Smooth muscle cell (in vitro differentiated cells): ENCODE data around the gene CYP1A2. TPM values are rescaled to one million over a fixed set of nuclear protein-coding genes. Genes with fewer than 3 reads are reported as not detected.

Experiments used
- DNase-seq: peaks from one replicate; lab custom pipeline; 2025; ENCODE audit not compliant: unreplicated experiment; lab: John Stamatoyannopoulos, UW
- H2AFZ ChIP-seq: fragments of 200-600 bp; sonication (generic); 2 replicates; pipeline ENCODE4 v1.6.0; 2016; ENCODE audit warnings: antibody characterized with exemption, low read depth, mild to moderate bottlenecking
- H3F3A ChIP-seq: fragments of 200-600 bp; sonication (generic); 2 replicates; pipeline ENCODE4 v1.6.0; 2017; ENCODE audit warnings: antibody characterized with exemption, low read depth
- H3K27ac ChIP-seq: fragments of 200-600 bp; sonication (generic); 2 replicates; pipeline ENCODE4 v1.5.1; 2016; ENCODE audit warnings: low read depth, mild to moderate bottlenecking
- H3K27me3 ChIP-seq: fragments of 200-600 bp; sonication (generic); 2 replicates; pipeline ENCODE4 v1.6.1; 2016; ENCODE audit warnings: low read depth, mild to moderate bottlenecking
- H3K36me3 ChIP-seq: fragments of 200-600 bp; sonication (generic); 2 replicates; pipeline ENCODE4 v1.5.1; 2016; ENCODE audit warnings: low read depth
- H3K4me1 ChIP-seq: fragments of 200-600 bp; sonication (generic); 2 replicates; pipeline ENCODE4 v1.5.1; 2016; ENCODE audit warnings: low read depth
- H3K4me2 ChIP-seq: fragments of 200-600 bp; sonication (generic); 2 replicates; pipeline ENCODE4 v1.6.0; 2016; ENCODE audit warnings: mild to moderate bottlenecking
- H3K4me3 ChIP-seq: fragments of 200-600 bp; sonication (generic); 2 replicates; pipeline ENCODE4 v1.5.1; 2016; ENCODE audit warnings: mild to moderate bottlenecking
- H3K79me2 ChIP-seq: fragments of 200-600 bp; sonication (generic); 2 replicates; pipeline ENCODE4 v1.6.0; 2016; ENCODE audit warnings: low read depth, mild to moderate bottlenecking
- H3K9ac ChIP-seq: fragments of 200-600 bp; sonication (generic); 2 replicates; pipeline ENCODE4 v1.6.0; 2016; ENCODE audit warnings: low read depth
- H3K9me3 ChIP-seq: fragments of 200-600 bp; sonication (generic); replicated peaks from 2 replicates; pipeline ENCODE4 v1.5.1; 2016; ENCODE audit warnings: low read depth
- H4K20me1 ChIP-seq: fragments of 200-600 bp; sonication (generic); 2 replicates; pipeline ENCODE4 v1.6.0; 2016; ENCODE audit warnings: low read depth
- CTCF ChIP-seq: fragments of 200-600 bp; sonication (generic); IDR thresholded peaks from 2 replicates; pipeline ENCODE4 v1.5.1; 2017; ENCODE audit warnings: borderline replicate concordance, mild to moderate bottlenecking, antibody characterized with exemption; ENCODE audit not compliant: insufficient read depth, poor library complexity, severe bottlenecking
- WGBS: methylation state at CpG from one replicate; pipeline ENCODE4 v1.1.7; 2016; ENCODE audit warnings: low lambda C conversion rate; 5-methylcytosine and 5-hydroxymethylcytosine counted together
- polyA plus RNA-seq: library from polyadenylated mRNA; unstranded; fragments of >200 nt; fragmentation: Nextera tagmentation; extraction: Ambion mirVana; gene quantifications from 2 replicates; pipeline ENCODE4 v1.2.1, GENCODE V29; 2016
- total RNA-seq: library from RNA; depleted of rRNA; stranded (reverse); fragments of >200 nt; gene quantifications from 2 replicates; pipeline ENCODE4 v1.2.3, GENCODE V29; 2014

Gene CYP1A2
- total and polyA plus RNA-seq, 2 experiments from 2014 or later, result not detected

- no peak overlapping the region for H3K4me2 ChIP-seq
- H2AFZ ChIP-seq, result no peak overlapping the region
- no peak overlapping the region for H3K9ac ChIP-seq
- H3F3A ChIP-seq, result no peaks in the 10 kb centered on the region
- no peak overlapping the region for H3K4me3 ChIP-seq
- no peaks in the 10 kb centered on the region for H3K79me2 ChIP-seq
- no peak overlapping the region for H3K27ac ChIP-seq
- H3K27me3 ChIP-seq, result no peaks in the 10 kb centered on the region
- H3K36me3 ChIP-seq, result no peaks in the 10 kb centered on the region
- H3K4me1 ChIP-seq, result no peaks in the 10 kb centered on the region
- TF ChIP-seq CTCF, result no peak
- WGBS, result 90% methylated on average over 5 of the region's 5 CpGs
- no peaks in the 10 kb centered on the region for H3K9me3 ChIP-seq
- H4K20me1 ChIP-seq, result no peaks in the 10 kb centered on the region
- no peak for DNase-seq
Measured at GRCh38 chr15:74742422-74742821, 6.2 kb upstream of the CYP1A2 start.

GRCh38 chr15:74746389-74746788 lies 2.3 kb upstream of the CYP1A2 start:
- Histone ChIP-seq H3K4me2 (no peak overlapping the region), H3K36me3 (no peaks in the 10 kb centered on the region), H2AFZ (no peak overlapping the region), H3F3A (no peaks in the 10 kb centered on the region), H4K20me1 (no peaks in the 10 kb centered on the region), H3K79me2 (no peaks in the 10 kb centered on the region), H3K27ac (no peak overlapping the region), H3K9me3 (no peaks in the 10 kb centered on the region), H3K4me1 (no peaks in the 10 kb centered on the region), H3K4me3 (no peak overlapping the region), H3K27me3 (no peaks in the 10 kb centered on the region), H3K9ac (no peak overlapping the region)
- no peak for TF ChIP-seq CTCF
- WGBS, result 91% methylated on average over 4 of the region's 4 CpGs
- DNase-seq, result no peak

- no peaks in the 10 kb centered on the region for H3K9me3 ChIP-seq
- H3K4me3 ChIP-seq, result no peak overlapping the region
- no peak overlapping the region for H3K9ac ChIP-seq
- H2AFZ ChIP-seq, result no peak overlapping the region
- DNase-seq, result no peak
- no peaks in the 10 kb centered on the region for H4K20me1 ChIP-seq
- peaks cover 3% of the 10 kb centered on the region for H3K4me1 ChIP-seq
- H3K27me3 ChIP-seq, result no peaks in the 10 kb centered on the region
- no peaks in the 10 kb centered on the region for H3K79me2 ChIP-seq
- 96% methylated on average over 20 of the region's 20 CpGs for WGBS
- TF ChIP-seq CTCF, result no peak
- no peaks in the 10 kb centered on the region for H3F3A ChIP-seq
- H3K27ac ChIP-seq, result no peak overlapping the region
- no peak overlapping the region for H3K4me2 ChIP-seq
- H3K36me3 ChIP-seq, result no peaks in the 10 kb centered on the region
Measured at GRCh38 chr15:74749832-74750231, 1.2 kb downstream of the CYP1A2 start.

- H3K79me2 ChIP-seq, result no peaks in the 10 kb centered on the region
- H3K9me3 ChIP-seq, result no peaks in the 10 kb centered on the region
- TF ChIP-seq CTCF, result no peak
- H3K4me3 ChIP-seq, result no peak overlapping the region
- DNase-seq, result no peak
- no peak overlapping the region for H2AFZ ChIP-seq
- H3K9ac ChIP-seq, result no peak overlapping the region
- no peaks in the 10 kb centered on the region for H4K20me1 ChIP-seq
- 62% methylated on average over 2 of the region's 2 CpGs for WGBS
- H3K4me2 ChIP-seq, result no peak overlapping the region
- no peaks in the 10 kb centered on the region for H3K27me3 ChIP-seq
- no peak overlapping the region for H3K27ac ChIP-seq
- H3F3A ChIP-seq, result no peaks in the 10 kb centered on the region
- no peaks in the 10 kb centered on the region for H3K36me3 ChIP-seq
- H3K4me1 ChIP-seq, result peaks cover 3% of the 10 kb centered on the region
Measured at GRCh38 chr15:74750751-74751150, 2.1 kb downstream of the CYP1A2 start.
